Mesendoderm (in vitro differentiated cells): Measurements from ENCODE around the gene TRPM2.

Experiments used
- DNase-seq: peaks from one replicate; pipeline ENCODE4 v3.0.0; 2013
- H2AK5ac ChIP-seq: 2 replicates; pipeline ENCODE4 v1.6.1; 2013; ENCODE audit warnings: low read length, inconsistent platforms
- H2BK120ac ChIP-seq: 2 replicates; pipeline ENCODE4 v1.6.1; 2013; ENCODE audit warnings: low read depth, mild to moderate bottlenecking, low read length, moderate library complexity, mixed read lengths
- H2BK15ac ChIP-seq: replicated peaks from 2 replicates; pipeline ENCODE4 v1.6.1; 2013; ENCODE audit warnings: low read depth, mild to moderate bottlenecking, moderate library complexity
- H2BK5ac ChIP-seq: 2 replicates; pipeline ENCODE4 v1.6.1; 2013; ENCODE audit warnings: low read length, inconsistent platforms
- H3K18ac ChIP-seq: 2 replicates; pipeline ENCODE4 v1.6.1; 2013; ENCODE audit warnings: mild to moderate bottlenecking, low read length, mixed read lengths
- H3K23ac ChIP-seq: one replicate; pipeline ENCODE4 v1.6.1; 2013; ENCODE audit warnings: low read length
- H3K27ac ChIP-seq: 2 replicates; pipeline ENCODE4 v1.5.1; 2013; ENCODE audit warnings: low read depth, mild to moderate bottlenecking, inconsistent platforms, low read length, moderate library complexity
- H3K27me3 ChIP-seq: 2 replicates; pipeline ENCODE4 v1.6.1; 2013; ENCODE audit warnings: low read length, control low read depth, mild to moderate bottlenecking, inconsistent platforms; ENCODE audit not compliant: insufficient read depth, poor library complexity
- H3K36me3 ChIP-seq: 2 replicates; pipeline ENCODE4 v1.6.1; 2013; ENCODE audit warnings: low read length, inconsistent platforms; ENCODE audit not compliant: control insufficient read depth, insufficient read depth
- H3K4ac ChIP-seq: one replicate; pipeline ENCODE4 v1.6.1; 2013; ENCODE audit warnings: low read depth, mild to moderate bottlenecking, low read length, moderate library complexity
- H3K4me1 ChIP-seq: 2 replicates; pipeline ENCODE4 v1.6.1; 2013; ENCODE audit warnings: low read depth, low read length, inconsistent platforms; ENCODE audit not compliant: control insufficient read depth
- H3K4me2 ChIP-seq: 2 replicates; pipeline ENCODE4 v1.6.1; 2013; ENCODE audit warnings: low read length
- H3K4me3 ChIP-seq: 2 replicates; pipeline ENCODE4 v1.5.1; 2013; ENCODE audit warnings: mild to moderate bottlenecking, low read length
- H3K56ac ChIP-seq: one replicate; pipeline ENCODE4 v1.6.1; 2013; ENCODE audit warnings: low read length
- H3K79me1 ChIP-seq: 2 replicates; pipeline ENCODE4 v1.6.1; 2013; ENCODE audit warnings: low read length, inconsistent platforms
- H3K79me2 ChIP-seq: 2 replicates; pipeline ENCODE4 v1.6.1; 2013; ENCODE audit warnings: mild to moderate bottlenecking, low read length; ENCODE audit not compliant: control insufficient read depth, insufficient read depth
- H3K9ac ChIP-seq: 2 replicates; pipeline ENCODE4 v1.6.1; 2013; ENCODE audit warnings: low read length, inconsistent platforms
- H4K5ac ChIP-seq: one replicate; pipeline ENCODE4 v1.6.1; 2013; ENCODE audit warnings: low read length
- H4K8ac ChIP-seq: one replicate; pipeline ENCODE4 v1.6.1; 2013; ENCODE audit warnings: low read depth, mild to moderate bottlenecking, control low read depth, low read length, moderate library complexity
- WGBS: extraction: QIAGEN DNeasy Blood & Tissue Kit; methylation state at CpG from one replicate; pipeline ENCODE4 v1.1.7; 2013; ENCODE audit warnings: low lambda C conversion rate, missing lambda C conversion rate; ENCODE audit not compliant: insufficient coverage; ENCODE audit errors: extremely low coverage; 5-methylcytosine and 5-hydroxymethylcytosine counted together

The TRPM2 gene

DNA sequence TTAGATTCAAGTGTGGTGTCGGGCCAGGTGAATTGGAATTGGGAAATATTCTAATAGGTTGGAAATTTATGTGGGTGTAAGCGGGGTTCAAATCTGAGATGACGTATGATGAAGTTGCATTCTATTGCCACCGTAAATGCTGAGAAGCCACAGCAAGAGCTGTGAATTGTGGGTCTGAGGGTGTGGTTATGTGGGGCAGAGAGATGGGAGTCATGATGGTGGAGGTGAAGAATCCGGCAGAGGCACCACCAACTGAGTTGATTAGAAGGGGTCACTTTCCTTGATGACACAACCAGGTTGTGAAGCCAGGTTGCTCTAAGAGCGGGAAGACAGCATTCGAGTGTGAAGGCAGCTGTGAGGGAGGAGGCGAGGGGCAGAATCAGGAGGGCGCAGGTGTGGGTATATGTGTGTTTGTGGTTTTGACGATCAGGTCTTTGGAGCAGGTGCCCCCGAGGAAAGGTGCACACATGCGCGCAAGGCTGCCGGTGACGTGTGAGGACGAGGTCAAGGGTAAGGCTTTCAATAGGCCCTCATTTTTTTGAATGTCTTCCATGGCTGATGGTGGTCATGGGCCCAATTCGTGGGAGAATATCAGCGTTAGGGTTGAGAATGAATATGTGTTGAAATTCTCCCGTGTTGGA, 120.6 kb downstream of the TRPM2 start:
- Histone ChIP-seq H3K56ac (no peak overlapping the region), H4K8ac (no peak overlapping the region), H3K9ac (no peak overlapping the region), H3K4me3 (no peak overlapping the region), H3K36me3 (no peaks in the 10 kb centered on the region), H2BK120ac (no peak overlapping the region), H2AK5ac (no peak overlapping the region), H3K79me2 (no peaks in the 10 kb centered on the region), H3K4ac (no peak overlapping the region), H3K4me2 (no peak overlapping the region), H4K5ac (no peak overlapping the region), H3K79me1 (no peaks in the 10 kb centered on the region), H2BK5ac (no peak overlapping the region), H2BK15ac (no peak overlapping the region), H3K18ac (no peak overlapping the region), H3K23ac (no peak overlapping the region), H3K27me3 (no peaks in the 10 kb centered on the region), H3K27ac (no peak overlapping the region), H3K4me1 (no peaks in the 10 kb centered on the region)
- no peak for DNase-seq
- no CpG with 5 or more reads among the region's 19 CpGs for WGBS

DNA sequence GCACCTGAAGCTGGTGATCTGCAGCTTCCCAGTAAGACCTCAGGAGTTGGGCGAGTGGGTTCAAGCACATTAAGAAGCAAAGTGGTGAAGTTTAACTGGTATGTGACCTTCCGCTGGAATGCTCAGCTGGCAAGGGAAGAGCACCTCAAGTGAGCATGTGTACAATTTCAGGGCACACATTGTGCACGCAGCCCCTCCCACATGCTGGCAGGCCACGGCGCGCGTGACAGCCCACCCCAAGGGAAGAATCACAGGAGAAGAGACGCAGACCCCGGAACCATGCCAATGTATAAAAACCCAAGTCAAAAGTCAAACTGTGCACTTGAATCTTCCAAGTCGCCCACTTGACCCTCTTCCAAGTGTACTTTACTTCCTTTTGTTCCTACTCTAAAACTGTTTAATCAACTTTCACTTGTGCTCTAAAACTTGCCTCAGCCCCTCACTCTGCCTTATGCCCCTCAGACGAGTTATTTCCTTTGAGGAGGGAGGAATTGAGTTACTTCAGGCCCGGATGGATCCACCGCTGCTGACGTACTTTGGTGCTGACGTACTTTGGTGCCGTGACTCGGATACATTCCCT, 121.9 kb downstream of the TRPM2 start:
- H3K4me3 ChIP-seq = no peak overlapping the region
- H3K23ac ChIP-seq = no peak overlapping the region
- no peaks in the 10 kb centered on the region for H3K79me2 ChIP-seq
- no peak overlapping the region for H4K8ac ChIP-seq
- no peak overlapping the region for H3K27ac ChIP-seq
- no peak overlapping the region for H2BK120ac ChIP-seq
- no peak for DNase-seq
- no peak overlapping the region for H3K56ac ChIP-seq
- H2BK5ac ChIP-seq = no peak overlapping the region
- H3K9ac ChIP-seq = no peak overlapping the region
- H3K79me1 ChIP-seq = no peaks in the 10 kb centered on the region
- no peaks in the 10 kb centered on the region for H3K4me1 ChIP-seq
- H3K36me3 ChIP-seq = no peaks in the 10 kb centered on the region
- no peaks in the 10 kb centered on the region for H3K27me3 ChIP-seq
- no peak overlapping the region for H2AK5ac ChIP-seq
- H3K4me2 ChIP-seq = no peak overlapping the region
- H2BK15ac ChIP-seq = no peak overlapping the region
- no peak overlapping the region for H4K5ac ChIP-seq
- H3K4ac ChIP-seq = no peak overlapping the region
- WGBS = no CpG with 5 or more reads among the region's 17 CpGs
- H3K18ac ChIP-seq = no peak overlapping the region

DNA sequence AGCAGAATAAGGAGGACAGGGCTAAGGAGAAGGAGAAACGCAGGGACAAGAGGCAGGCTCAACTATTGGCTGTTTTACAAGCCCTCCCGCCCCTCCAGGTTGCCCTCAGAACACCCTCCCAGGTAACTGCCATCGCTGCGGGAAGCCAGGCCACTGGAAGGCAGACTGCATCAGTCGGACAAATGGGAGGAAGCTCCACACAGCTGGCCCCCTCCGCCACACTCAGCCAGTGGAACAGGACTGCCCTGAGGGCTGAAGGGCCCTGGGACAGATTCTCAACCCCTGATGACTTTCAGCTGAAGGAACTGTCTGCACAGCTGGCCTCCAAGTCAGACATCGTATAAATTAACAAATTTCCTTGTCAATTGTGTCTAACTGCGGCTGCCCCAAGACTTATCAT, 123.7 kb downstream of the TRPM2 start:
- H2BK120ac ChIP-seq = no peak overlapping the region
- WGBS = no CpG with 5 or more reads among the region's 8 CpGs
- no peaks in the 10 kb centered on the region for H3K79me1 ChIP-seq
- H2AK5ac ChIP-seq = no peak overlapping the region
- no peak overlapping the region for H4K5ac ChIP-seq
- no peak overlapping the region for H3K23ac ChIP-seq
- no peak overlapping the region for H2BK15ac ChIP-seq
- H3K36me3 ChIP-seq = no peaks in the 10 kb centered on the region
- no peak overlapping the region for H4K8ac ChIP-seq
- H3K27ac ChIP-seq = no peak overlapping the region
- no peaks in the 10 kb centered on the region for H3K27me3 ChIP-seq
- H3K9ac ChIP-seq = no peak overlapping the region
- no peaks in the 10 kb centered on the region for H3K79me2 ChIP-seq
- H3K18ac ChIP-seq = no peak overlapping the region
- no peak overlapping the region for H3K56ac ChIP-seq
- no peaks in the 10 kb centered on the region for H3K4me1 ChIP-seq
- no peak overlapping the region for H3K4ac ChIP-seq
- no peak overlapping the region for H3K4me3 ChIP-seq
- no peak overlapping the region for H3K4me2 ChIP-seq
- no peak overlapping the region for H2BK5ac ChIP-seq
- DNase-seq = no peak

DNA sequence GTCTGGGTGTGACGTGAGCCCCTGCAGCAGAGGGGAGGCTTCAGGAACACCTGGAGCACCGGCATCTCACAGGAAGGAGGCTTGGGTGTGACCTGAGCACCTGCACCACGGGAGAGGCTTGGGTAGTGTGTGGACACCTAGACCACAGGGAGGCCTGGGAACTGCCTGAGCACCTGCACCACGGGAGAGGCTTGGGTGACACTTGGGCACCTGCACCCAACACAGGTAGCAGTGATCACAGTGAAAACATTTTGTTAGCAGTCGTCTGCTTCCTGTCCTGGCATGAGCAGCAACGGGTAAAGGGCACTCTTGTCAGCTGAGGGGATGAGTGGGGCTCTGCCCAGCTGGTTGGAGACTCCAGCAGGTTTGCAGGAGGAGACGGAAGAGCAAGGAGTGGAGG, 124.3 kb downstream of the TRPM2 start:
- Histone ChIP-seq H3K4ac (no peak overlapping the region), H3K27me3 (no peaks in the 10 kb centered on the region), H3K79me1 (no peaks in the 10 kb centered on the region), H3K36me3 (no peaks in the 10 kb centered on the region), H2BK5ac (no peak overlapping the region), H2AK5ac (no peak overlapping the region), H3K79me2 (no peaks in the 10 kb centered on the region), H3K56ac (no peak overlapping the region), H3K23ac (no peak overlapping the region), H3K18ac (no peak overlapping the region), H2BK120ac (no peak overlapping the region), H3K4me2 (no peak overlapping the region), H3K9ac (no peak overlapping the region), H4K5ac (no peak overlapping the region), H4K8ac (no peak overlapping the region), H3K4me1 (no peaks in the 10 kb centered on the region), H3K27ac (no peak overlapping the region), H2BK15ac (no peak overlapping the region), H3K4me3 (no peak overlapping the region)
- WGBS = no CpG with 5 or more reads among the region's 7 CpGs
- DNase-seq = no peak

DNA sequence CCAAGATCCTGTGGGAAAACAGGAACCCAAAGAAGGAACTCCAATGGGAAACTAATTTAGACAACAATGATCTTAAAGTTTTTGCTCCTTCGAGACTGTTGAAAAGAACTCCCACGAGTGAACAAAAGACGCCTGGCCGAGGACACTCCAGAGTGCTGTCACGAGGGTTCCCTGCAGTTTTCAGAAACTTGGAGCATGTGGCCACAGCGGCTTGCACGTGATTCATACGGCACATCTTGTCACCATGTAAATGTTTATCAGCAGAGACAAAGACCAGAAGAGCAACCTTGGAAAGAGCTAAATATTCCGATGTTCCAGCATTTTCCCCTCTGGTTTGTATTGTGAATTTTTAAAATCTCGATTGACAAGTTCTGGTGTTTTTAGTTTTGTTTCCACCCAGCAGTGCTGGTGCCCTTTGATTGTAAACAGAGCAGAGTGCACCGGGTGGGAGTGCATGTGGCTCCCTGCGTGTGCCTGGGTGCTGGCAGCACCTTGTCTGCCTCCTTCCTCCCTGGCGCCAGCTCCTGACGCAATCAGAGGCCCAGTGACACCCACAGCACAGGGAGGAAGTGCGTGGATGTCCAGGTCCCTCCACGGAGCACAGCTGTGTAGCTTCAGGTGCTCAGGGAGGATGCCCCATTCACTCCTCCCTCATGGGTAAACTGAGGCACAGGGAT, 124.8 kb downstream of the TRPM2 start:
- no peak overlapping the region for H4K5ac ChIP-seq
- no peaks in the 10 kb centered on the region for H3K79me2 ChIP-seq
- H3K79me1 ChIP-seq = no peaks in the 10 kb centered on the region
- no peak overlapping the region for H4K8ac ChIP-seq
- no peak overlapping the region for H3K56ac ChIP-seq
- H3K27me3 ChIP-seq = no peaks in the 10 kb centered on the region
- no peak overlapping the region for H2AK5ac ChIP-seq
- H3K27ac ChIP-seq = no peak overlapping the region
- H3K4me3 ChIP-seq = no peak overlapping the region
- no peak overlapping the region for H3K9ac ChIP-seq
- no peaks in the 10 kb centered on the region for H3K4me1 ChIP-seq
- no peak overlapping the region for H2BK120ac ChIP-seq
- no peaks in the 10 kb centered on the region for H3K36me3 ChIP-seq
- H3K4ac ChIP-seq = no peak overlapping the region
- H2BK15ac ChIP-seq = no peak overlapping the region
- no peak overlapping the region for H3K4me2 ChIP-seq
- no peak for DNase-seq
- WGBS = no CpG with 5 or more reads among the region's 16 CpGs
- H3K23ac ChIP-seq = no peak overlapping the region
- H3K18ac ChIP-seq = no peak overlapping the region
- H2BK5ac ChIP-seq = no peak overlapping the region
